HG02798 (cell line): ENCODE measurements around the gene QSOX2.
A peak's percentile ranks its signal among the peaks of the same experiment; 100 is the strongest.

Source experiments
- ATAC-seq: cut with Tn5 transposase; IDR thresholded peaks from one replicate; pipeline ENCODE4 v1.9.1; 2021; ENCODE audit warnings: mild to moderate bottlenecking; ENCODE audit not compliant: unreplicated experiment, poor library complexity

The QSOX2 gene

GRCh38 chr9:136283291-136284235 lies 38.0 kb upstream of the QSOX2 start:
- peak; percentile 71 for ATAC-seq

GRCh38 chr9:136282272-136282861 lies 36.8 kb upstream of the QSOX2 start:
- ATAC-seq = no peak

GRCh38 chr9:136281421-136282271 lies 36.0 kb upstream of the QSOX2 start:
- ATAC-seq = no peak

GRCh38 chr9:136280535-136281315 lies 35.1 kb upstream of the QSOX2 start:
- no peak for ATAC-seq

- ATAC-seq = no peak
Measured at GRCh38 chr9:136279471-136279870, 33.9 kb upstream of the QSOX2 start.

GRCh38 chr9:136278894-136279293 lies 33.3 kb upstream of the QSOX2 start:
- ATAC-seq = no peak

GRCh38 chr9:136278221-136278620 lies 32.6 kb upstream of the QSOX2 start:
- no peak for ATAC-seq

- no peak for ATAC-seq
Measured at GRCh38 chr9:136277746-136278145, 32.1 kb upstream of the QSOX2 start.

- no peak for ATAC-seq
Measured at GRCh38 chr9:136276716-136277115, 31.1 kb upstream of the QSOX2 start.

GRCh38 chr9:136275655-136276429 lies 30.2 kb upstream of the QSOX2 start:
- no peak for ATAC-seq

GRCh38 chr9:136274786-136275654 lies 29.4 kb upstream of the QSOX2 start:
- no peak for ATAC-seq

- ATAC-seq = no peak
Measured at GRCh38 chr9:136273921-136274785, 28.5 kb upstream of the QSOX2 start.

- ATAC-seq = no peak
Measured at GRCh38 chr9:136273244-136273865, 27.7 kb upstream of the QSOX2 start.

- no peak for ATAC-seq
Measured at GRCh38 chr9:136270173-136270705, 24.6 kb upstream of the QSOX2 start.

- ATAC-seq = no peak
Measured at GRCh38 chr9:136268735-136269134, 23.1 kb upstream of the QSOX2 start.

- ATAC-seq = no peak
Measured at GRCh38 chr9:136268318-136268717, 22.7 kb upstream of the QSOX2 start.
